KOPT-K1 (cell line): ENCODE data around the gene OPA1.

ENCODE experiments used
- H3K27ac ChIP-seq: fragments of 200-600 bp; sonication (generic); 2 replicates; pipeline ENCODE4 v1.5.1; 2016; ENCODE audit warnings: antibody characterized with exemption, mild to moderate bottlenecking, low read depth, low read length; ENCODE audit not compliant: poor library complexity, severe bottlenecking
- H3K36me3 ChIP-seq: fragments of 200-600 bp; sonication (generic); 2 replicates; pipeline ENCODE4 v1.5.1; 2017; ENCODE audit warnings: antibody characterized with exemption, mild to moderate bottlenecking, low read length, moderate library complexity; ENCODE audit not compliant: insufficient read depth
- H3K9me3 ChIP-seq: fragments of 200-600 bp; sonication (generic); 2 replicates; pipeline ENCODE4 v1.5.1; 2017; ENCODE audit warnings: antibody characterized with exemption, low read length, mild to moderate bottlenecking; ENCODE audit not compliant: insufficient read depth, poor library complexity, severe bottlenecking

Gene OPA1, protein sequence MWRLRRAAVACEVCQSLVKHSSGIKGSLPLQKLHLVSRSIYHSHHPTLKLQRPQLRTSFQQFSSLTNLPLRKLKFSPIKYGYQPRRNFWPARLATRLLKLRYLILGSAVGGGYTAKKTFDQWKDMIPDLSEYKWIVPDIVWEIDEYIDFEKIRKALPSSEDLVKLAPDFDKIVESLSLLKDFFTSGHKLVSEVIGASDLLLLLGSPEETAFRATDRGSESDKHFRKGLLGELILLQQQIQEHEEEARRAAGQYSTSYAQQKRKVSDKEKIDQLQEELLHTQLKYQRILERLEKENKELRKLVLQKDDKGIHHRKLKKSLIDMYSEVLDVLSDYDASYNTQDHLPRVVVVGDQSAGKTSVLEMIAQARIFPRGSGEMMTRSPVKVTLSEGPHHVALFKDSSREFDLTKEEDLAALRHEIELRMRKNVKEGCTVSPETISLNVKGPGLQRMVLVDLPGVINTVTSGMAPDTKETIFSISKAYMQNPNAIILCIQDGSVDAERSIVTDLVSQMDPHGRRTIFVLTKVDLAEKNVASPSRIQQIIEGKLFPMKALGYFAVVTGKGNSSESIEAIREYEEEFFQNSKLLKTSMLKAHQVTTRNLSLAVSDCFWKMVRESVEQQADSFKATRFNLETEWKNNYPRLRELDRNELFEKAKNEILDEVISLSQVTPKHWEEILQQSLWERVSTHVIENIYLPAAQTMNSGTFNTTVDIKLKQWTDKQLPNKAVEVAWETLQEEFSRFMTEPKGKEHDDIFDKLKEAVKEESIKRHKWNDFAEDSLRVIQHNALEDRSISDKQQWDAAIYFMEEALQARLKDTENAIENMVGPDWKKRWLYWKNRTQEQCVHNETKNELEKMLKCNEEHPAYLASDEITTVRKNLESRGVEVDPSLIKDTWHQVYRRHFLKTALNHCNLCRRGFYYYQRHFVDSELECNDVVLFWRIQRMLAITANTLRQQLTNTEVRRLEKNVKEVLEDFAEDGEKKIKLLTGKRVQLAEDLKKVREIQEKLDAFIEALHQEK

DNA sequence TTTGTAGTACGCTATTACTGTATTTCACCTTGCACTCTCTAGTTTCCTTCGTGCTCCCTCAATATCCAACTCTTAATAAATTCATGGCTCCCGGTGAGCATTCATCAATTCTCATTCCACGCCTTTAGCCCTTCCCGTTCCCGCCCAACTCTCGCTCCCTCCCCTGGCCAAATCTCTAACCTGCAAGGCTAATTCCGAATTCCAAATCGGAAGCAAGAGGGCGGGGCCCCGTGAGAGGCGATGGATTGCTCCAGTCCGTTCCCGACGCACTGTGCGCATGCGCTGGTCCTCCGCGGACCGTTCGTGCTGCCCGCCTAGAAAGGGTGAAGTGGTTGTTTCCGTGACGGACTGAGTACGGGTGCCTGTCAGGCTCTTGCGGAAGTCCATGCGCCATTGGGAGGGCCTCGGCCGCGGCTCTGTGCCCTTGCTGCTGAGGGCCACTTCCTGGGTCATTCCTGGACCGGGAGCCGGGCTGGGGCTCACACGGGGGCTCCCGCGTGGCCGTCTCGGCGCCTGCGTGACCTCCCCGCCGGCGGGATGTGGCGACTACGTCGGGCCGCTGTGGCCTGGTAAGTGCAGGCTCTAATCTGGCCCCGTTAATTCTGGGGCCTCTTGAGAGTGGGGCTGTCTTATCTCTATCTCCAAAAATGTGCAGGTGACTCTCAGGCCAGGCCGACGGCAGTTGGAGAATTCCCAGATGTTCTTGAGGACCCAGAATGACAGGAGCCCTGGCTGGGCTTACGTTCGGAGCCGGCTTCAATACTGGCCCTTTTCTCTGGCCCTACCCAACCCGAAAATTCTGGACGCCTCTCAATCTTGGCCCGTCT lies at the start of gene OPA1:
Gene OPA1, plus strand, starts transcription at position 368 of the 827 bp plus-strand sequence. Its CDS starts 170 bp downstream, at position 538.
- Histone ChIP-seq H3K36me3 (peaks cover 27% of the 10 kb centered on the region), H3K9me3 (no peaks in the 10 kb centered on the region), H3K27ac (peak within 1 kb of the TSS; percentile 78)

DNA sequence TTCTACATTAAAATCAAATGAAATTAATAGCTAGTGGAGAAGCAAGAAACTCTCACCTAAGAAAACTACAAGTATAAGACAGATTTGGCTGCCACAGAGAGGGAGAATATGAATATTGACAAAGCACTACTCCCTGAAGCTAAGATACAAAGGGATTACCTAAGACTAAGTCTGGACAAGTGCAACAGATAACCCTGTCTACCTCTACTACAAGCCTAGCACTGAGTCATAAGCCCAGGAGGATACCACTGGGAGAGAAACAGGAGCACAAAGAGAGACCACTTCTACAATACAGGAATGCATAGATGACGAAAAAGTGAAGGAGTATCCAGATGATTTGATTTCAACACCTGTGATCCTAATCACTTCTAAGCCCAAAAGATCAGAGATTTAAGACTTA lies 48.7 kb upstream of the OPA1 start:
- Histone ChIP-seq H3K9me3 (no peaks in the 10 kb centered on the region), H3K36me3 (no peaks in the 10 kb centered on the region), H3K27ac (no peak overlapping the region)

DNA sequence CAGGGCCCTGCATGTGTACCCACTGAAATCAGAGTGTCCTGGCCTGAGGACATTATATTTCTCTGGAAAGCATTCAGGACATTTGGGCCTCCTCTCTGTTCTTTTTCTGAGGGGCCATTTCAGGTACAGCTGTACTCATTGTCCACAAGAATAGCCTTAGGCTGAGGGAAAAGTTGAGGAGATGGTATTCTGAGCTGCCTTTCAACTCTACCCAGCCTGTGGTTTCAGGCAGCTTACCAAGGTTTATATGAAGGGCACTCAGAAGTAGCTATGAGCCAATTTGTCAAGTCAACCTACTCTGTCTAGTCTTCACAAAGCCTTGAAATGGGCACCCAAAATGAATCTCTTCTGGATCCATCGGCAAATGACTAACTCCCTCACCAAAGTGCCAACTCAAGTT lies 47.7 kb upstream of the OPA1 start:
- no peaks in the 10 kb centered on the region for H3K9me3 ChIP-seq
- no peak overlapping the region for H3K27ac ChIP-seq
- no peaks in the 10 kb centered on the region for H3K36me3 ChIP-seq

DNA sequence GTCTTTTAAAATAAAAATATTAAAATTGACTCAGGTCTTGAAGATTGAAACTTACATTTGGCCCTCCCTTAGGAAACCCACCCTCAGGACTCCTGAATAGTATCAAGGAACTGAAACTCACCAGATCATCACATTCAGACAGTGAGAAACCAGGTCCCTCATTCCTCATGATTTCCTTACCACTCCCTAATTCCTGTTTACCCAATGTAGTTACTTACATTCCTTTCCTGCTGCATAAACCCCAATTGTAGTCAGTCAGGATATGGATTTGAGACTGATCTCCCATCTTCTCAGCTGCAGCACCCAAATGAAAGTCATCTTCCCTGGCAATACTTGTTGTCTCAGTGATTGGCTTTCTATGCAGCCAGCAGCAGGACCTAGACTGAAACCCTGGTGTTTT lies 46.9 kb upstream of the OPA1 start:
- no peaks in the 10 kb centered on the region for H3K36me3 ChIP-seq
- no peak overlapping the region for H3K27ac ChIP-seq
- H3K9me3 ChIP-seq = no peaks in the 10 kb centered on the region

DNA sequence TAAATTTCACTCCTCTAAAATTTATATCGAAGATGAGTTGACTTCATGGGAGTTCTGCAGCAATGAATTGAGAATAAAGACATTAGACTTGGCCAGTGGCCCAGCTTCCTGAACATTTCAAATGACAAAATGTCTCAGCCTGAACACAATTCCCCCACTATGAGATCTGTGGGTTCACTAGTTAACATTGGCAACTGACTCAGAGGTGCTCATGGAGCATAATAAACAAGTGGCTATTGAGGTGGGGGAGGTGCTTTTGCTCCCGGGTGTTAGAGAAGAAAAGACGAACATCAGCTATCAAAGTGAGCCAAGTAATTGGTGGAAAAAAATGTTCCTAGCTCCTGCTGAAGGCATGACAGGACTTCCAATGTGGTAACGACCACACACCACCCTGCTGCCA lies 44.6 kb upstream of the OPA1 start:
- H3K36me3 ChIP-seq = no peaks in the 10 kb centered on the region
- no peak overlapping the region for H3K27ac ChIP-seq
- no peaks in the 10 kb centered on the region for H3K9me3 ChIP-seq

DNA sequence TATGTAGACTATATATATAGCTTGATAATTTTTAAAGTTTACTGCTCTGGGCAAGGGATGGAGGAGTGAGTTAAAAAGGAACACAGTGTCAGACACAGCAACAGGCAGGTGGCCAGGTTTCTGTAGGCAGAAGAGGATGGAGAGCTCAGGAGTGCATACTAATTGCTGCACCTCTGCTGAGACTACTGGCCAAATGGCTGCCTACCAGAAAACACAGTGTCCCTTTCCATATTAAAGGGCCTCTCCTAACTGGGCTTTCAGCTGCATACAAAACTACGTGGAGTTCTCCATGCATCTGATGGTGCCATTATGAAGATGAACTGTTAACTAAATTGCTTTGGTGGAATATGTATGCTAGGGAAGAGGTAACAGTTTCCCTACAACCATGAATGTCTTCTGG lies 40.1 kb upstream of the OPA1 start:
- Histone ChIP-seq H3K27ac (no peak overlapping the region), H3K9me3 (no peaks in the 10 kb centered on the region), H3K36me3 (no peaks in the 10 kb centered on the region)

DNA sequence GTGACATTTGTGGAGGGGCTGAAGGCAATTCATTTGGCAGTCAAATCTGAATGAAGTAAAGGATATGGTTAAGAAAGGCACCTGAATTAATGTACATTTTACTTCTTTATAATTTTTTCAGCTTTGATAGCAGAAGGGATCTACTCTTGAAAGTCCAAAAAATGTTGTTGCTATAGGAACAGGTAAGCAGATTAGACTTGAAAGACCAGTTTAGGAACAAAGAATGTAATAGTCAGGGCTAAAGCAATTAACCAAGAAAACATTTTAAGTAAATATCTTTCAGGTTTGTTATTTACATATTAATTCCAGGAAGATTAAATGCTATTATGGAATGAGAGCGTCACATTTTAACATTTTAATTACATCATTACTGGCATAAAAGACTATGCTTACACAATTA lies 39.4 kb upstream of the OPA1 start:
- H3K36me3 ChIP-seq = no peaks in the 10 kb centered on the region
- H3K27ac ChIP-seq = no peak overlapping the region
- no peaks in the 10 kb centered on the region for H3K9me3 ChIP-seq

DNA sequence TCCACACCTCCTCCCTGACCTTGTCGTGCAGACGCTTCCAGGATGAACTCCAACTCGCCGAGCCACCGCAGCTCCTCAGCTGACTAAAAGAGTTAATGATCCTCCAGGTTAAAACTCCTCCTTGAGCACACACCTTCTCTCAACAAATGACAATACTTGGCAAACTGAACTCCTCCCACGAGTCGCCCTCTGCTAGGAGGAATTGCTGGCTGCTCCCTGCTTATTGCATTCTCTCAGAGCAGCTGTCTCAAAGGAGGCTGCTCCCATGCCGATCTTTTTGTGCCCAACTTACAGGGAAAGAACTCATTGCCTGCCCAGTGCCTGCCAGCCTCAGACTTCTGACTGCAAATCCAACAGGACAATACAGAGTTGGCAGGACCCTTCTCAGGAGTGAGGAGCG lies 38.2 kb upstream of the OPA1 start, which contains the start of gene ATP13A4:
Gene ATP13A4, minus strand, starts transcription at position 85 of the 400 bp plus-strand sequence. CDS start 96 bp downstream, outside the sequence.
- H3K27ac ChIP-seq = no peak within 1 kb of the TSS
- no peaks in the 10 kb centered on the region for H3K36me3 ChIP-seq

DNA sequence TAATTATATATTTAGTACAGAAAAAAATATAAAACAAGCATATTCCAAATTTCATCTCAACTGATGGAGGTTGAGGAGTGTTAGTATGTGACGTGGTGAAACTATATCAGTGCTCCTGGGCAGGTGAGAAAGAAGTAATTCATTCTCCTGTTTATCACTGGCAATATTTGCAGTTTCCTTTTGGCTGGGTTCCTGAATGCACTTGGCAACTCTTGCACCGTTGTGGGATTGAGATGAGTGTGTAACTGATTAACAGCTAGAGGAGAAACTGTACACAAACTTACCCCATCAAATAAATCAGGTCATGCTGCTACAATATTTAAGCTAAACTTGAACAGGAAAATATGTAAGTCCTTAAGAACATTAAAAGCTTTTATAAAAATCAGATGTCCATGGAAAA lies 36.2 kb upstream of the OPA1 start:
- Histone ChIP-seq H3K27ac (no peak overlapping the region), H3K9me3 (no peaks in the 10 kb centered on the region), H3K36me3 (no peaks in the 10 kb centered on the region)

More for the DNA sequence above, 38.2 kb upstream of the OPA1 start, which contains the start of gene ATP13A4:
- no peaks in the 10 kb centered on the region for H3K9me3 ChIP-seq

DNA sequence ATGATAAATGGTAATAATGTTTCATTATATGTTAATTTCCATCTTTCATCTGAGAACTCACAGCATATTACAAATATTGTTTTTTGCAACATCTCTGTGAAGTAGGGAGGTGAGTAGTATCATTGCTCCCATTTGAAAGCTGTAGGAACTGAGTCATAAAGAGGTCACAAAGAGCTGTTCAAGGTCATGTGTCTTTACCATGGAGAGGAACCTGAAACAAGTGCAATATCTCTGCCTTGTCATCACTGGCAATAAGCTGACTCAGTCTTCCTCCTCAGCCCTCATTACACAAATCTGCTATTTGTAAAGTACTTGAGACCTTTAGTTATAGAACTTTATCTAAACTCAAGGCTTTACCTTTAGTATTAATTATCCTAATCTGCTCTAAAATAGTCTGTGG lies 33.9 kb upstream of the OPA1 start:
- Histone ChIP-seq H3K36me3 (no peaks in the 10 kb centered on the region), H3K9me3 (no peaks in the 10 kb centered on the region), H3K27ac (no peak overlapping the region)

DNA sequence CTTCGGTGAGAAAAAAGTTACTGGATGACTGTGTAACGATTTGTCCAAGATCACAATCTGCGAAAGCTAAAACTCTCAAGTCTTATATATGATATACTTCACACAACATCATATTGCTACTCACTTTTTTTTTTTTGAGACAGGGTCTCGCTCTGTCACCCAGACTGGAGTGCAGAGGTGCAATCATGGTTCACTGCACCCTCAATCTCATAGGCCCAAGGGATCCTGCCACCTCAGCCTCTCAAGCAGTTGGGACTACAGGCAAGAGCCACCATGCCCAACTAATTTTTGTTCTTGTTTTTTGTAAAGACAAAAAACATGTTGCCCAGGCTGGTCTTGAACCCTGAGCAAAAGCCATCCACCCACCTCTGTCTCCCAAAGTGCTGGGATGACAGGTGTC lies 32.9 kb upstream of the OPA1 start:
- H3K27ac ChIP-seq = no peak overlapping the region
- no peaks in the 10 kb centered on the region for H3K36me3 ChIP-seq
- no peaks in the 10 kb centered on the region for H3K9me3 ChIP-seq

DNA sequence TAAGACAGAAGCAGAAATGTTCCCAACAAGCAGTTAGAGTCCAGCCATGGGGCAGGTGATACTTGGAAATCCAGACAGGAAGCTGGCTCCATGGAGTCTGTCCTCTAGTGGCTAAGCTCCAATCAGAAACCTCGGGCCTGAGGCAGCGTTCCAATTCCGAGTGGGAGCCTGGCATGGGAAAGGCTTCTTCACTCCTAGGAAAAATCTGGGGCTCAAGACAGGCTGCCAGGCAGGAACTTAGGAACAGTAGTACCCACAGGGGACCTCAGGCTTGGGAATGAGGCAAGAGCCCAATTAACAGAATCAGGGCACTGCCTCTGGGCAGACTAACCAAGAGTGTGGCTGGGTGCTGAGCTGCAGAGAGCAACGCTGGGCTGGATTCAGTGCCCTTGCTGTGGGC lies 32.1 kb upstream of the OPA1 start:
- H3K27ac ChIP-seq = no peak overlapping the region
- H3K36me3 ChIP-seq = no peaks in the 10 kb centered on the region
- H3K9me3 ChIP-seq = no peaks in the 10 kb centered on the region

DNA sequence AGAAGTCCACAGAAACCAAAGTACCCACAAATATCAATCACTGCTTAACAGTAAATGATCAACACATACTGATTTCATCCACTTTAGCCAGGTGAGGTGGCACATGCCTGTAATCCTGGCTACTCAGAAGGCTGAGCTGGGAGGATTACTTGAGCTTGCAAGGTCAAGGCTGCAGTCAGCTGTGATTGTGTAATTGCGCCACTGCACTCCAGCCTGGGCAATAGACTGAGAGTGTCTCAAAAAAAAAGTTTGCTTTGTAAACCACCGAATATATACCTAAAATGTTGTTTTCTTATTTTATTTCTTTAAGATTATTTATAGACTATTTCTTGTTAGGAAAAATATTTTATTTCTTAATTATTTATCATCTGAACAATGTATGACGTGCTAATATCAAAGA lies 29.6 kb upstream of the OPA1 start:
- Histone ChIP-seq H3K36me3 (no peaks in the 10 kb centered on the region), H3K27ac (no peak overlapping the region), H3K9me3 (no peaks in the 10 kb centered on the region)

DNA sequence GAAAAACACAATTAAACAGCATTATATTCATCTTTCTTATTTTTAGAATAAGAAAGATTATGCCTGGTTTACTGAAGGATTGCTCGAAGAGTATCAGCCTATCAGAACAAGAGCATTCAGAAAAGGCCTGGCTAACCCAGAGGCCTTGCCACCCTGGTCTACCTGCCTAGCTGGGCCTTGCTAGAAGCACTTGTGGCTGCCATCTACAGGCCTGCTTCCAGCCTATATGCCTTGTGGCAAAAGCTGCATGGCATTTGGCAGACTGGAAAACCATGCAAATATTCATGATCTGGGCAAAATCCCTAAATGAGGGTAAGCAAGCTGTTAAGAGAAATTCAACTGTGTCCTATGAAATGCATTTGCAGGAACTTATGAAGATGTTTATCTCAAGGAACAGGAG lies 29.0 kb upstream of the OPA1 start:
- H3K36me3 ChIP-seq = no peaks in the 10 kb centered on the region
- no peak overlapping the region for H3K27ac ChIP-seq
- H3K9me3 ChIP-seq = no peaks in the 10 kb centered on the region
